ENCODE data around the gene U2AF1L4.
"Not testable (repeated sequence)": the region's sequence is repeated elsewhere in the genome, so short reads cannot be mapped to it uniquely, and the experiment has no call there.

U2AF1L4 gene

DNA sequence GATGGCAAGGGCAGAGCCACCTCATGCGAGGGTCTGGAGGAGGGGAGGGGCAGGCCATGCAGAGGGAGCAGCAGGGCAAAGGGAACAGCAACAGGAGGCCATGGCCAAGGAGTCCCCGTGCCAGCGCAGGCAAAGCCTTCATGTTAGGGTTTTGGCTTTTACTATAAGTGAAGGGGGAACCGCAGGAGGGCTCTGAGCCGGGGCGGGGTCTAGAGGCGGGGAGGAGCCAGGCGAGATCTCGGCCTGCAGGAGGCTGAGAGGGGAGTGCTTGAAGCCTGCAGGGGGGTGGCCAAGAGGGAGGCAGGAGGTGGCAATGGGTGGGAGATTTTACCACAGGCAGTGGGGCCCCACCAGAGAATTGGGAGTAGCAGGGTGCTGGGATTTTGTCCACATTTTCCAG is 36.4 kb upstream of the U2AF1L4 start:
- in situ Hi-C loops (cut with HindIII; ENCODE audit: low sequenced_read_pairs), result no loop called here

- in situ Hi-C loops (cut with HindIII; ENCODE audit: low sequenced_read_pairs), result no loop called here
These were observed 35.5 kb upstream of the U2AF1L4 start for GRCh38 chr19:35780717-35781116.

DNA sequence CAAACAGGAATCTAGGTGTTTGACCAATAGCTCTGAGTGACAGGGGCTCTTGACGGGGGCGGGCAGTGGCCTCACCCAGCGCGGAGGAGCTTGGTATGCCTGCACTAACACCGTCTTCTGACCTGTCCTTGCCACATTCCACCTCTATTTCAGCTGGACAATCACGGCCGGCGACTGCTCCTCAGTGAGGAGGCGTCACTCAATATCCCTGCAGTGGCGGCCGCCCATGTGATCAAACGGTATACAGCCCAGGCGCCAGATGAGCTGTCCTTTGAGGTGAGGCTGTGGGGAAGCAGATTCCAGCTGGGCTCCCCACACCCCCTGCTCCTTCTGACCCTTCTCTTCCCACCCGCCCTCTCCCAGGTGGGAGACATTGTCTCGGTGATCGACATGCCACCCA is 34.8 kb upstream of the U2AF1L4 start:
- in situ Hi-C loops (cut with HindIII; ENCODE audit: low sequenced_read_pairs), result no loop called here

DNA sequence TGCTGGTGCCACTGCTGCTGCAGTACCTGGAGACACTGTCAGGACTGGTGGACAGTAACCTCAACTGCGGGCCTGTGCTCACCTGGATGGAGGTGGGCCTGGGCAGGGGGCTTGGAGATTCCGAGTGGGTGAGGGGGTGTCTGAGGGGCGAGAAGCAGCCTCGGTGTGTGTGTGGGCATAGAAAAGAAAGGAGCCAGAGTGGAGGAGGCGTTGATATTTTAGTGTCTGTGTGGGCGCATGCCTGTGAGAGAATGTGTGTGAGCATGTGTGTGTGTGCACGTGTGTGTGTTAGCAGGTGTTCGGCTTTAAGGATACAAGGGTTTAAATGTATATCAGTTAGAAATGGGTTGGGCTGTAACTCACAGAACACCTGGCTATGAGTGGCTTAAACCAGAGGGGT is 33.8 kb upstream of the U2AF1L4 start:
- in situ Hi-C loops (cut with HindIII; ENCODE audit: low sequenced_read_pairs), result no loop called here

DNA sequence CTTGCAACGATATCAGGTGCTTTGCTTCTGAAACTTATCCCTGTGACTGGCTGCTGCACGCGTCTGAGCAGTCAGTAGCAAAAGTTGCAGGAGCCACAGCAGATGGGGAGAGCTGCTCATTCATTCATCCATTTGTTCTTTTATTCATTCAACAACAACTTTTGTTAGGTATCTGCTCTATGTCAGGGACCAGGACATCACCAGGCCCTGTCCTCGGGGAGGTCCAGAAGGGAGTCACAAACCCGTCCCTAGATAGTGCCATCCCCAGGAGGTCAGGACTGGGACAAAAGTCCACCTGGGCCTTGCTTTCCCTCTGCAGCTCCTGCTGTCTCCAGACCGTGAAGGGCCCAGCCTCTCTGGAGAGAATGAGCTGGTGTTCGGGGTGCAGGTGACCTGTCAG is 32.7 kb upstream of the U2AF1L4 start:
- in situ Hi-C loops (cut with HindIII; ENCODE audit: low sequenced_read_pairs), result no loop called here

DNA sequence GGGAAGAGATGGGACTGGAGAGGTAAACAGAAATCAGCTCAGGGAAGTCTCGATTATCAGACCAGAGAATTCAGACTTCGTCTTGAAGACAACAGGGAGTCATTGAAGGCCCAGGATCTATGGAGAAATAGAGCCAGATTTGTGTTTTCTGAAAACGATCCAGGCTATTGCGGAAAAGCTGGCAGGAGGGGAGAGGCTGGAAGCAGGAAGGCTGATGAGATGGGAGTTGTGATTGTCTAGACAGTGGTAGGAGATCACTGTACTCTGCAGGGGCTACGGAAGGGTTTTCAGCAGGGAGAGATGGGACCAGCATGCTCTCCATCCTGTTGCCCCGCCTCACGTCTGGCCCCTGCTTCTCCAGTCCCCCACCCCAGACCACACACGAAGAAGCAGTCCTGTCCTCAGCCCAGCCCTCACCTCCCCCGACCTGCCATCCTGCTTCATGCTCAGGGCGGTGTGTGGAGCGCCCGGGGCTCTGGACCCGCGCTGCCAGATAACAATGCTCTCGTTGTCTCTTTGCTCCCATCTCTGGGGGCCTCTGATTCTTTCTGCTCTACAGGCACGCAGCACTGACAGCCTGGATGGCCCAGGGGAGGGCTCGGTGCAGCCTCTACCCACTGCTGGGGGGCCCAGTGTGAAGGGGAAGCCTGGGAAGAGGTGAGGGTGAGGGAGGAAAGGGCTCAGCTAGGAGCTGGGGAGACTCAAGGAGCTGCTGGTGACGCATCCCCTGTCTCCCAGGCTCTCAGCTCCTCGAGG is 32.0 kb upstream of the U2AF1L4 start:
- in situ Hi-C loops (cut with HindIII; ENCODE audit: low sequenced_read_pairs), result no loop called here

DNA sequence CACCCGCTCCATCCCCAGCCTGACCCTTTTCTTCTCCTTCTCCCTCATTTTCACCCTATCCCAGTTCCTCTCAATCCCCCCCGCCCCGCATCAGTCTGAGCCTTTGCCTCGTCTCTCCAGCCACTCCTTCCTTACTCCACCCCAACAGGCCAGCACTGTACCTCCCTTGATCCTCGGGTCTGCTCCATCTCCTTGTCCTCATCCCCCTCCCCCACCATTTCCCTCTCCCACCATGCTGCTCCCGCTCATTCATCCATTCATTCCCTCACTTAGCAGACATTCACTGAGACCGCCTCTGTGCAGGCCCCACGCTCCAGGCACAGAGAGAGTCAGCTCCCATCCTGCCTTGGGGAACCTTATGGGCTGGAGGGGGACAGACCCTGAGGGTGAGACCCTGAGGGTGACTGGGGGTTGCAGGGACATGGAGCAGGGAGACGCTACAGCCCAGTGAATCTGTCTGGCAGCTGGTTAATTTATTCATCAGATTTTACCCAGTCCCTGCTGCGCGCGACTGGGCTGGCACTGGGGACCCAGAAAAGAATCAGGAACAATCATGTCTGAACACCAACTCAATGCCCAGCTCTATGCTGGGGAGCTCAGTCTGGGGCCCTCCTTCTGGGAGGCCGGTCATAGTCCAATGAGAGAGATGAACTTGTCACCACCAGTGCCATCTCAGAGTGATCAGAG is 31.0 kb upstream of the U2AF1L4 start:
- in situ Hi-C loops (cut with HindIII; ENCODE audit: low sequenced_read_pairs), result no loop called here

DNA sequence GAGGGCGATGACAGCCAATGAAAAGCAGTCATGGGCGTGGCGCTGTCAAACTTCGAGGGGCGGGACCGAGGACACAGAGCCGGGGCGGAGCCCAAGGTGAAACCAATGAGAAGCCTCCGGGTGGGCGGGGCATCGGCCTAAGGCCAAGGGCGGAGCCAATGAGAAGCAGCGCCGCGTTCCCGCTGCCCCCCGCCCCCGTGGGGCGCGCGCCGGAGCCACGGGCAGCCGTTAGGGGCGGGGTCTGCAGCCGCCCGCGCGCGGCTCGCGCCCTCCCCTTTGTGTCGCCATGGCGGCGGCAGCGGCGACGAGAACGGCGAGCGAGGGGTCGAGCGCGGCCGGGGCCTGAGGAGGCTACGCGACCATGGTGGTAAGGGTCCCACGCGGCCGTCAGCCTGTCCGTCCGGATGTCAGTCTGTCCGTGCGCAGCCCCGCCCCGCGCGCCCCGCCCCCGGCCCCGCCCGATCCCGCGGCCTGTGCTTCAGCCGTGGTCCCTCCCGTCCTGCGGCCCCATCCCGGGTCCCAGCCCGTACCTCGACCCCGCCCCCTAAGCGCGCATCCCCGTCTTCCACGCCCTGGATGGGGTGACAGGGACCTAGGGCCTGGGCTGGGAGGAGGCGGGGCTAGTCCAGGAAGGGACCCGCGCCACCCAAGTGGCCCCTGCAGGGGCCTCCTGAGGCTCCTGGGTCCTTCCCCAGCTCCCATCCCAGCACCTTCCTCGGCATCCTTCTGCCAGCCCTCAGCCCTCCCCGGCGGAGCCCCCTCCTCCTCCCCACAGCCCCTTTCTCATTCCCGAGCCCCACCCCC is 30.3 kb upstream of the U2AF1L4 start, which contains the start of gene ARHGAP33:
Gene ARHGAP33, plus strand, starts transcription at position 267 of the 804 bp plus-strand sequence. Its CDS starts 95 bp downstream, at position 362.
- in situ Hi-C loops (cut with HindIII; ENCODE audit: low sequenced_read_pairs), result no loop called here

DNA sequence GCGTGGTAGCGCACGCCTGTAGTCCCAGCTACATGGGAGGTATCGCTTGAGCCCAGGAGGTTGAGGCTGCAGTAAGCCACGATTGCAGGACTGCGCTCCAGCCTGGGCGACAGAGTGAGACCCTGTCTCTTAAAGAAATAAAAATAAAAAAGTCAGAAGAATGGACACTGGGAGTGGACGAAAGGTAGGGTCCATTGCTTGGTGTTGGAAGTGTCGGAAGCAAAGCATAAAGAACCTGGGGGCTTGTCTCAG is 29.8 kb upstream of the U2AF1L4 start:
- in situ Hi-C loops (cut with HindIII; ENCODE audit: low sequenced_read_pairs), result no loop called here

DNA sequence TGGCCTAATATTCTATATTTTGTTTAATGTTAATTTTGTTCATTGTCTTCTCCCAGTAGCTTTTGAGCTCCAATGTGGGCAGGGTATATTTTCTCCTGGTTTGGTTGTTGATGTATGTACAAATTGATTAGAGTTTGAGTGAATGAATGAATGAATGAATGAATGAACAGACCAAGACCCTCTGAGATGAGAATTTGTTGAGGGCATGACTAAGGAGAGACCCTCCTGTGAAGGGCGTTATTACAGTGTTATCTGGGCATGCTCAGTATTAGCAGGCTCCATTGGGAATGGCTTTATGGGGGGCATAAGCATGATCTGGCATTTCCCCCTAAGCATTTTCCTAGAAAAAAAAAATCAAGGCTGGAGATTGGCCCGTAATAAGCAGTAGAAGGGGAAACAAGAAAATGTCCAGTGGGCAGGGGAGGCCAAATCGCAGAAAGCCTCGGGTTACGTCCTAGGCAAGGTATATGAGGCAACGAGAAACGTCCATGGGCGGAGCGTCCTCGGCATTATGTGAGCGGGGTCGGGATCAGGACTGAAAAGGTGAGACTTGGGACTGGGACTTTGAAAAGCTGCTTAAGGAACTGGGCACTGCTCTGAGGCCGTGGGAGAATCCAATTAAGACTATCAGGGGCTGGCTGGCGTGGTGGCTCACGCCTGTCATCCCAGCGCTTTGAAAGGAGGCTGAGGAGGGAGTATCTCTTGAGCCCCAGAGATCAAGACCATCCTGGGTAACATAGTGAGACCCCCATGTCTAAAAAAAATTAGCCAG is 29.2 kb upstream of the U2AF1L4 start:
- in situ Hi-C loops (cut with HindIII; ENCODE audit: low sequenced_read_pairs), result no loop called here

GRCh38 chr19:35773020-35773806 is 28.0 kb upstream of the U2AF1L4 start:
- in situ Hi-C loops (cut with HindIII; ENCODE audit: low sequenced_read_pairs), result no loop called here

DNA sequence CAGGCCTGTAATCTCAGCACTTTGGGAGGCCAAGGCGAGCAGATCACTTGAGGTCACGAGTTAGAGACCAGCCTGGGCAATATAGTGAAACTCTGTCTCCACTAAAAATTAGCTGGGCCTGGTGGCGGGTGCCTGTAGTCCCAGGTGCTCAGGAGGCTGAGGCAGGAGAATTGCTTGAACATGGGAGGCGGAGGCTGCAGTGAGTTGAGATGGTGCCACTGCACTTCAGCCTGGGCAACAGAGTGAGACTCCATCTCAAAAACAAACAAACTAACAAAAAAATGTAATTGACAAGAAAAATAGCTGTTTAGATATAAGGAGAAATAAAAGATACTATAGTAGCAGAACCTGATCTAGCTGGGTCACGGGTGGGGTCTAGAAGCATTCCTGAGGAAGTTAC is 27.1 kb upstream of the U2AF1L4 start:
- in situ Hi-C loops (cut with HindIII; ENCODE audit: low sequenced_read_pairs), result not testable (repeated sequence)

DNA sequence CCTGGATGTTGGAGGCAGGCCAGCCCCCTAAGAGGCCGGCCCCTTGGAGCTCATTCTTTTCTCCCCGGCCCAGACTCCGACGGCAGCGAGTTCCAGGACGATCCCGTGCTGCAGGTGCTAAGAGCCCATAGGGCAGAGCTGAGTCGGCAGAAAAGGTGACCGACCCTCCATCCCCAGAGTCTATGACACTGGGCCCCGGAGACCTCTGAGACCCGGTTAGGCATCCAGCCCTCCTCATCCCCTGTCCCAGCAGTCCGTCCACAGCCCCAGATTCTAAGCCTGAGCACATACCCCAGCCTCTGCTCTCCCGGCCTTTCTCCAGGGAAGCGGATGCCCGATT is 22.8 kb upstream of the U2AF1L4 start:
- in situ Hi-C loops (cut with HindIII; ENCODE audit: low sequenced_read_pairs), result no loop called here

- in situ Hi-C loops (cut with HindIII; ENCODE audit: low sequenced_read_pairs), result no loop called here
These were observed 22.3 kb upstream of the U2AF1L4 start for GRCh38 chr19:35767288-35768081.

- in situ Hi-C loops (cut with HindIII; ENCODE audit: low sequenced_read_pairs), result no loop called here
These were observed 21.4 kb upstream of the U2AF1L4 start for GRCh38 chr19:35766571-35767104.

GRCh38 chr19:35764432-35765315 is 19.5 kb upstream of the U2AF1L4 start:
- in situ Hi-C loops (cut with HindIII; ENCODE audit: low sequenced_read_pairs), result no loop called here

DNA sequence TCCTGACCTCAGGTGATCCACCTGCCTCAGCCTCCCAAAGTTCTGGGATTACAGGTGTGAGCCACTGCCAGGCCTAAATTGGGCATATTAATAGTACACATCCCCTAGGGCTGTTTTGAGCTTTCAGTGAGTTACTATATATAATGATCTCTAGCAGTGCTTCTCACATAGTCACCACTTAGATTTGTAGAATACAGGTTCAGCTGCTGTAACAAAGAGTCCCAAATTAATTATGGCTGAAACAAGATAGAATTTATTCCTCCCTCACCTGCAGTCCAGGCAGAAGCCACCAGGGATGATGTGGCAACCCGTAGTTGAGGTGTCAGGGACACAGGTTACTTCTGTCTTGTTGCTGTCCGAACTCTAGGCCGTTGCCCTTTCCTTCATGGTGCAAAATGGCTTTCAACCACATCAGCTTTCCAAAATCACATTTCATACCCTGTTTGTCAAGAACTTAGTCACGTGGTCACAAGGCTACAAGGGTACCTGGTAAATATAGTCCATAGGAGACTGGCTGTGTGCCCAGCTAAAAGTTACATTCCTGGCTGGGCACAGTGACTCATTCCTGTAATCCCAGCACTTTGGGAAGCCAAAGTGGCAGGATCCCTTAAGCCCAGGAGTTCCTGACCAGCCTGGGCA is 15.6 kb upstream of the U2AF1L4 start:
- in situ Hi-C loops (cut with HindIII; ENCODE audit: low sequenced_read_pairs), result no loop called here

DNA sequence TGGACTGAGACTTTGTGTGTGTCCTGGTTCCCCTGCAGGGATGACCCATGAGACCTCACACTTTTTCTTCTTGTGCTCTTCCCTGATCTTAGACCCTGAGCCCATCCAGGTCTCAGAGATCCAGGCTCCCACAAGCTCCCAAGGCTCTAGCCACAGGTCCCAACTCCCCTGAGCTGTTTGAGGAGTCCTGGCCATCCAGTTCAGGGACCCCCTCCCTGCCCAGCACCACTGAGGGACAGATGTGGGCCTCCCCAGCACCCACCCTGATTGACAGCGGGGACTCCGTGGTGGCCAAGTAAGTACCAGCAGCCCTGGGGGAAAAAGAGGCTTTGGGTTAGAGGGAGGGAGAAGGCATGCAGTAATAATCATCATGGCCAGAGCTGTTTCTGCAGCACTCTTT is 14.5 kb upstream of the U2AF1L4 start:
- in situ Hi-C loops (cut with HindIII; ENCODE audit: low sequenced_read_pairs), result no loop called here

All from endothelial cell of hepatic sinusoid (primary cell).